H1 (cell line): Measurements from ENCODE around the gene MSMP. TPM values are rescaled to one million over a fixed set of nuclear protein-coding genes. Genes with fewer than 3 reads are reported as not detected.

ENCODE experiments used
- CTCF ChIA-PET: fragments of 300-600 bp; sonication (Branson Sonifier 250); formaldehyde crosslinking; loops from one replicate; lab custom pipeline; 2021; ENCODE audit not compliant: partially characterized antibody; lab: Charles Lee
- POLR2A ChIA-PET: fragments of 300-600 bp; sonication (Branson Sonifier 250); formaldehyde crosslinking; loops from one replicate; lab custom pipeline; 2021; ENCODE audit warnings: inconsistent platforms; ENCODE audit not compliant: partially characterized antibody; lab: Charles Lee
- DNase-seq, 2 experiments: peaks; one replicate each; pipeline versions ENCODE4 v3.0.0 to v3.0.0-alpha.2; 2010 to 2022; ENCODE audit warnings: low spot score in 2 of 2, low read depth in 1 of 2, mixed read lengths in 1 of 2
- FAIRE-seq: peaks from 2 replicates; lab custom pipeline; 2011; peaks lifted over from hg19 to GRCh38; lab: Jason Lieb, UNC
- H2AFZ ChIP-seq: 2 replicates; pipeline ENCODE4 v1.8.1; 2012; ENCODE audit warnings: low read length, inconsistent platforms
- H2AK5ac ChIP-seq: 2 replicates; pipeline ENCODE4 v1.6.1; 2013; ENCODE audit warnings: low read depth, low read length
- H2BK120ac ChIP-seq: replicated peaks from 2 replicates; pipeline ENCODE3; 2013; ENCODE audit warnings: low read depth, low read length, inconsistent platforms
- H2BK12ac ChIP-seq: 2 replicates; pipeline ENCODE4 v1.6.1; 2013; ENCODE audit warnings: low read depth, low read length
- H2BK15ac ChIP-seq: 2 replicates; pipeline ENCODE4 v1.6.1; 2013; ENCODE audit warnings: low read length
- H2BK20ac ChIP-seq: 2 replicates; pipeline ENCODE4 v1.6.1; 2013; ENCODE audit warnings: low read length
- H2BK5ac ChIP-seq: 2 replicates; pipeline ENCODE4 v1.6.1; 2013; ENCODE audit warnings: low read depth, low read length
- H3K14ac ChIP-seq: 2 replicates; pipeline ENCODE4 v1.6.1; 2013; ENCODE audit warnings: inconsistent platforms; ENCODE audit not compliant: insufficient read length
- H3K18ac ChIP-seq: 2 replicates; pipeline ENCODE4 v1.6.1; 2013; ENCODE audit warnings: low read length; ENCODE audit errors: extremely low read depth
- H3K23ac ChIP-seq: 2 replicates; pipeline ENCODE4 v1.6.1; 2013; ENCODE audit warnings: inconsistent platforms; ENCODE audit not compliant: insufficient read length
- H3K23me2 ChIP-seq: 2 replicates; pipeline ENCODE4 v1.6.1; 2013; ENCODE audit warnings: low read depth, low read length
- H3K27ac ChIP-seq: 2 replicates; pipeline ENCODE4 v1.6.1; 2011; ENCODE audit warnings: low read depth, low read length, inconsistent platforms
- H3K27me3 ChIP-seq, 4 experiments: replicated peaks in 1 of 4; 1 replicate in 1 of 4; 2 replicates in 3 of 4; pipeline versions ENCODE4 v1.6.1 to v1.8.1; 2011 to 2013; ENCODE audit warnings: low read length in 3 of 4, mild to moderate bottlenecking in 3 of 4, inconsistent platforms in 2 of 4, mixed read lengths in 2 of 4, moderate library complexity in 1 of 4; ENCODE audit not compliant: control insufficient read depth in 3 of 4, insufficient read depth in 3 of 4; ENCODE audit errors: extremely low read depth in 1 of 4
- H3K36me3 ChIP-seq, 4 experiments: 2 replicates each; pipeline versions ENCODE4 v1.6.1 to v1.8.1; 2011 to 2013; ENCODE audit warnings: mild to moderate bottlenecking in 4 of 4, low read length in 3 of 4, moderate library complexity in 2 of 4, control low read depth in 1 of 4, inconsistent platforms in 1 of 4; ENCODE audit not compliant: insufficient read depth in 4 of 4, control insufficient read depth in 2 of 4
- H3K4ac ChIP-seq: replicated peaks from 2 replicates; pipeline ENCODE3; 2013; ENCODE audit warnings: low read length, low read depth, mixed read lengths, inconsistent platforms; ENCODE audit not compliant: insufficient read length
- H3K4me1 ChIP-seq, 4 experiments: replicated peaks in 1 of 4; 1 replicate in 1 of 4; 2 replicates in 3 of 4; pipeline versions ENCODE4 v1.6.1 to v1.8.1; 2011 to 2013; ENCODE audit warnings: low read length in 3 of 4, inconsistent platforms in 2 of 4, mixed read lengths in 1 of 4; ENCODE audit not compliant: insufficient read depth in 4 of 4, control insufficient read depth in 3 of 4
- H3K4me2 ChIP-seq, 2 experiments: 2 replicates each; pipeline versions ENCODE4 v1.6.1 to v1.8.1; 2011 to 2013; ENCODE audit warnings: low read depth in 2 of 2, low read length in 2 of 2, control low read depth in 1 of 2, inconsistent platforms in 1 of 2, mild to moderate bottlenecking in 1 of 2; ENCODE audit not compliant: insufficient read depth in 1 of 2
- H3K4me3 ChIP-seq, 4 experiments: fragments of 200-600, 300-600 bp in 1 of 4; sonication (generic), shearing (Covaris generic), sonication (Bioruptor Twin) in 1 of 4; 2 replicates each; pipeline versions ENCODE4 v1.5.1 to v1.8.1; 2011 to 2016; ENCODE audit warnings: low read length in 4 of 4, low read depth in 3 of 4, control low read depth in 2 of 4, inconsistent platforms in 2 of 4, mild to moderate bottlenecking in 2 of 4, mixed read lengths in 1 of 4, moderate library complexity in 1 of 4; ENCODE audit not compliant: insufficient read depth in 2 of 4; ENCODE audit errors: extremely low read depth in 1 of 4
- H3K56ac ChIP-seq: replicated peaks from 2 replicates; pipeline ENCODE3; 2013; ENCODE audit warnings: low read depth, mild to moderate bottlenecking, mixed read lengths, low read length, inconsistent platforms; ENCODE audit not compliant: insufficient read length
- H3K79me1 ChIP-seq: 2 replicates; pipeline ENCODE4 v1.6.1; 2013; ENCODE audit warnings: low read depth, low read length, control low read depth
- H3K79me2 ChIP-seq, 2 experiments: 2 replicates each; pipeline versions ENCODE4 v1.6.1 to v1.8.1; 2012 to 2013; ENCODE audit warnings: low read length in 2 of 2, mild to moderate bottlenecking in 2 of 2, inconsistent platforms in 1 of 2; ENCODE audit not compliant: insufficient read depth in 2 of 2, control insufficient read depth in 1 of 2
- H3K9ac ChIP-seq, 4 experiments: replicated peaks in 1 of 4; 1 replicate in 1 of 4; 2 replicates in 3 of 4; pipeline versions ENCODE4 v1.6.1 to v1.8.1; 2011 to 2013; ENCODE audit warnings: low read depth in 3 of 4, low read length in 3 of 4, control low read depth in 2 of 4, mild to moderate bottlenecking in 2 of 4, moderate library complexity in 2 of 4, inconsistent platforms in 1 of 4; ENCODE audit errors: extremely low read depth in 1 of 4
- H3K9me3 ChIP-seq, 2 experiments: 2 replicates each; pipeline versions ENCODE4 v1.6.1 to v1.8.1; 2012 to 2013; ENCODE audit warnings: mild to moderate bottlenecking in 2 of 2, moderate library complexity in 2 of 2, control low read depth in 1 of 2, inconsistent platforms in 1 of 2, low read depth in 1 of 2, low read length in 1 of 2, mixed read lengths in 1 of 2; ENCODE audit not compliant: insufficient read depth in 2 of 2
- H4K20me1 ChIP-seq, 2 experiments: replicated peaks in 1 of 2; 2 replicates each; pipeline versions ENCODE3 to v1.8.1; 2011 to 2013; ENCODE audit warnings: inconsistent platforms in 2 of 2, low read length in 2 of 2, mild to moderate bottlenecking in 1 of 2; ENCODE audit not compliant: insufficient read depth in 2 of 2, control insufficient read depth in 1 of 2
- H4K5ac ChIP-seq: 2 replicates; pipeline ENCODE4 v1.6.1; 2013; ENCODE audit warnings: low read length, low read depth, mixed read lengths, inconsistent platforms; ENCODE audit not compliant: insufficient read length
- H4K8ac ChIP-seq: 2 replicates; pipeline ENCODE4 v1.8.0; 2013; ENCODE audit warnings: mild to moderate bottlenecking, moderate library complexity, low read length, inconsistent platforms; ENCODE audit not compliant: insufficient read depth; ENCODE audit errors: extremely low read depth
- H4K91ac ChIP-seq: replicated peaks from 2 replicates; pipeline ENCODE3; 2013; ENCODE audit warnings: low read length, mixed read lengths, inconsistent platforms; ENCODE audit not compliant: insufficient read length
- BACH1 ChIP-seq: IDR thresholded peaks from 2 replicates; pipeline ENCODE4 v1.6.1; 2012; ENCODE audit warnings: low read length, improper control_type of control experiment
- PHF8 ChIP-seq: fragments of 200-600 bp; sonication (generic); conservative IDR thresholded peaks from 2 replicates; pipeline ENCODE4 v1.7.1; 2012; ENCODE audit warnings: low read depth, mild to moderate bottlenecking, inconsistent platforms, low read length, moderate library complexity
- RNF2 ChIP-seq: fragments of 200-900, 300-1000 bp; sonication (generic); IDR thresholded peaks from 2 replicates; pipeline ENCODE4 v1.7.1; 2016; ENCODE audit warnings: borderline replicate concordance, low read depth, mild to moderate bottlenecking, antibody characterized with exemption, low read length; ENCODE audit not compliant: poor library complexity, severe bottlenecking; ENCODE audit errors: missing control alignments
- WGBS, 2 experiments: shearing (Covaris generic) in 1 of 2; methylation state at CpG; one replicate each; pipeline versions ENCODE4 v1.1.6 to v1.1.7; 2013 to 2015; ENCODE audit warnings: low lambda C conversion rate in 2 of 2, mixed read lengths in 2 of 2, inconsistent platforms in 1 of 2, low coverage in 1 of 2, missing lambda C conversion rate in 1 of 2; ENCODE audit not compliant: insufficient replicate concordance in 2 of 2, insufficient coverage in 1 of 2, insufficient read length in 1 of 2; ENCODE audit errors: extremely low coverage in 1 of 2, missing lambda C conversion rate in 1 of 2; 5-methylcytosine and 5-hydroxymethylcytosine counted together
- polyA plus RNA-seq, 7 experiments: library from polyadenylated mRNA; depleted of rRNA in 3 of 7; stranded (reverse) in 5 of 7; unstranded in 2 of 7; fragments of >200 nt in 5 of 7; fragments of 200-250 nt in 2 of 7; gene quantifications; 1 replicate in 5 of 7; 2 replicates in 1 of 7; 4 replicates in 1 of 7; pipeline versions ENCODE4 v1.2.1 to v1.2.3, GENCODE V29; 2011 to 2013; ENCODE audit warnings: missing spikeins in 2 of 7, mixed read lengths in 2 of 7
- total RNA-seq: library from RNA; stranded (reverse); fragmentation: NEBNext Ultra II Directional; extraction: Animal tissue kit (Norgen Biotek cat#: 25700); gene quantifications from 2 replicates; pipeline ENCODE4 v1.2.1, GENCODE V29; 2021

Gene MSMP
- total and polyA plus RNA-seq, 2 of the 8 experiments (the other 6 are each of a cell fraction or from before 2014, with no cell fraction given) = 0.53 TPM; not detected in 1

- peaks cover 15% of the 10 kb centered on the region; the same call in 1 of the 2 replicates for H3K23me2 ChIP-seq
- H2BK5ac ChIP-seq = no peak overlapping the region
- no peaks in the 10 kb centered on the region for H3K27me3 ChIP-seq
- H2BK20ac ChIP-seq = no peak overlapping the region
- H4K20me1 ChIP-seq = peaks cover 2 to 10% of the 10 kb centered on the region in 2 experiments
- 93% methylated on average over 3 of the region's 3 CpGs; no CpG with 5 or more reads in 1 of the 2 experiments for whole genome bisulfite sequencing, 2 experiments
- H3K36me3 ChIP-seq = peaks cover 17 to 39% (median 32%) of the 10 kb centered on the region in 4 experiments
- no peak overlapping the region for H3K4ac ChIP-seq
- no peak overlapping the region for H3K23ac ChIP-seq
- H4K5ac ChIP-seq = no peak overlapping the region
- TF ChIP-seq BACH1 (no peak), RNF2 (no peak), PHF8 (no peak)
- no peak overlapping the region for H3K9ac ChIP-seq
- H2BK120ac ChIP-seq = no peak overlapping the region
- DNase-seq (no peak), FAIRE-seq (no peak)
- H3K79me1 ChIP-seq = peaks cover 12% of the 10 kb centered on the region
- H3K4me3 ChIP-seq = no peak overlapping the region
- no peak overlapping the region; a peak in 1 of 4 replicates for H3K4me2 ChIP-seq
- no peak overlapping the region for H2BK12ac ChIP-seq
- H2BK15ac ChIP-seq = no peak overlapping the region
- CTCF ChIA-PET = interaction anchor here (0.9 to 16.0 kb wide), 9 partner anchors 8 to 101 kb away, joined by 3 to 198 read pairs (median 5); partner anchors contain the start of genes ARHGEF39, CCDC107, GBA2 and MSMP
- H4K8ac ChIP-seq = no peak overlapping the region
- no peaks in the 10 kb centered on the region; a peak in 1 of 4 replicates for H3K9me3 ChIP-seq
- H2AFZ ChIP-seq = no peak overlapping the region
- H3K14ac ChIP-seq = no peak overlapping the region
- POLR2A ChIA-PET = interaction anchor here (0.7 to 2.7 kb wide), 6 partner anchors 7 to 41 kb away, joined by 3 to 20 read pairs (median 4); no protein-coding TSS in a partner anchor
- no peak overlapping the region for H3K27ac ChIP-seq
- H3K56ac ChIP-seq = no peak overlapping the region
- no peak overlapping the region for H2AK5ac ChIP-seq
- H3K4me1 ChIP-seq = peaks cover 13 to 28% (median 15%) of the 10 kb centered on the region in 4 experiments
- H3K18ac ChIP-seq = no peak overlapping the region
- H4K91ac ChIP-seq = no peak overlapping the region
- H3K79me2 ChIP-seq = peaks cover 0 to 29% of the 10 kb centered on the region in 2 experiments
Observed at GRCh38 chr9:35734096-35734495, 20.0 kb downstream of the MSMP start.
